Measurements from ENCODE around the gene PIGH.
"Not testable (repeated sequence)": the region's sequence is repeated elsewhere in the genome, so short reads cannot be mapped to it uniquely, and the experiment has no call there.

Gene PIGH

DNA sequence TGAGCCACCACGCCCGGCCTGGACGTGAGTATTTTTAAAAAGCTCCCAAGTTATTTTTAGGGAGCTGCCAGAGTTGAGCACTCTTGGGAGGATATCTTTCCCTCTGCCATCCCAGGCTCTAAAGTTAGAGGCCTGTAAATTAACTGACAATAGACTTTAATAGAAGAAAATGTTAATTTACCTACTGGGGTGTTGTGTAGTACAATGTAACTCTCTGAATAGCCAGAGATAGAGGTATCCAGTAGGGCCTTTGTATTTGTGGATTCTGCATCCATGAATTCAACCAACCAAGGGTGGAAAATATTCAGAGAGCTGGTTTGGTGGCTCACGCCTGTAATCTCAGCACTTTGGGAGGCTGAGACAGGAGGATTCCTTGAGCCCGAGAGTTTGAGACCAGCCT lies 7.6 kb upstream of the PIGH start:
- DNase-seq = no peak

DNA sequence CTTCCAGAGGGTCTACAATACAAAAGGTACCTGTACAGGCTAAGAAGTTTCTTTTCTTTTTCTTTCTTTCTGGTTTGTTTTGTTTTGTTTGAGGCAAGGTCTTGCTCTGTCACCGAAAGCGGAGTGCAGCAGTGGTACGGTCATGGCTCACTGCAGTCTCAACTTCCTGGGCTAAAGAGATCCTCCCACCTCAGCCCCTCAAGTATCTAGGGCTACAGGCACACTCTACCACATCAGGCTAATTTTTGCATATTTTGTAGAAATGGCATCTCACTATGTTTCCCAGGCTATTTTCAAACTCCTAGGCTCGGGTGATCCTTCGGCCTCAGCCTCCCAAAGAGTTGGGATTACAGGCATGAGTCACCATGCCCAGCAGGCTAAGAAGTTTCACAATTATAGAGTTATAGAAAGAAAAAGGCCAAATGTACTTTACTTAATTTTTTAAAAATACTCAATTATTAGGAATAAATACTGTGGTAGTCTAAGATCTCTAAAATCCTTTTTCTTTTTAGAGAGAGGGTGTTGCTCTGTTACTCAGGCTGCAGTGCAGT lies 3.0 kb upstream of the PIGH start:
- no peak for DNase-seq

GRCh38 chr14:67602076-67602475 lies 2.0 kb upstream of the PIGH start:
- DNase-seq = no peak

- DNase-seq = not testable (repeated sequence)
These were observed 500 bp upstream of the PIGH start for GRCh38 chr14:67600562-67600974.

DNA sequence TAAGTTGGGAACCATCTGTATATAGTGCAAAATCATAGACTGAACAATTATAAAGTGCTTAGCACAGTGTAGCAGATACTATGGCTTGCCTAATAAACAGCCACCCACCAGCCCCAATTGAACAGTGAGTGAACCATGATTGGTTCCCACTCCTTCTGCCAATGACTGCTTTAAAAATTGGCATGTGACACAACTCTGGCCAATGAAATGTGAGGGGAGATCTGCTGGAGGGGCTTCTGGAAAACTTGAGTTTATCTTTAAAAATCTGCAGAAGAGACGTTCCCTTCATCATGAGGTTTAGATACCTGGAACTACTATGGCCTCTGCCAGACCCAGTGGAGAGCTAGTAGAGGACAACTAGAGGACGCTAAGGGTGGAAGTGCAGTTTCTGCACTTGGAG lies 4.7 kb downstream of the PIGH start:
- no peak for DNase-seq

GRCh38 chr14:67593650-67594049 lies 6.4 kb downstream of the PIGH start:
- DNase-seq = not testable (repeated sequence)

DNA sequence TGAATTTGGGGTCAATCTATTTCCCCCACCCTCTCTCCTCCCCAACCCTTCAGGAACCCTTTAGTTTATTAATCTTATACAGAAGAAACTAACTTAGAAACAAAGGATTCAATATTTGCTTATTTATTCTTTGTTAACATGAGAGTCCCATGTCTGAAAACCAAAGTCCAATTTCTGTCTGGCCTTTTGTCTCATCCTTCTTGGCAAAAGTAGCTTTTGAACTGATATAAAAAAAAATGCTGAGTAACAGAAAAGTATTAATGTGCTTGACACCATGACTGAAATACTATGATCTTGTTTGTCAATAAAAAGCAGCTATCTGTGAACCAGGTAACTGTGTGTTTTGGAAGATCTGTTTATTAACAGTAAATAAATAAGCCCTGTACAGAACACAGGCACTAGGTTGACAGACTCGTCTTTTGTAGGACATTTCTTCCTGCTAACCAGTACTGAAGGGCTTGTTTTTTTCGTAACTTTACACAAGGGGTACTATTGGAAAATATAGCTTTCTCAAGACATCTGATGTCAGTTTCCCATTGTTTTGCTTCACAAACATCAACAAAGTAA lies 10.8 kb downstream of the PIGH start:
- no peak for DNase-seq

GRCh38 chr14:67586369-67586768 lies 13.7 kb downstream of the PIGH start:
- DNase-seq = no peak

- no peak for DNase-seq
These were observed 15.1 kb downstream of the PIGH start for GRCh38 chr14:67584978-67585377.

DNA sequence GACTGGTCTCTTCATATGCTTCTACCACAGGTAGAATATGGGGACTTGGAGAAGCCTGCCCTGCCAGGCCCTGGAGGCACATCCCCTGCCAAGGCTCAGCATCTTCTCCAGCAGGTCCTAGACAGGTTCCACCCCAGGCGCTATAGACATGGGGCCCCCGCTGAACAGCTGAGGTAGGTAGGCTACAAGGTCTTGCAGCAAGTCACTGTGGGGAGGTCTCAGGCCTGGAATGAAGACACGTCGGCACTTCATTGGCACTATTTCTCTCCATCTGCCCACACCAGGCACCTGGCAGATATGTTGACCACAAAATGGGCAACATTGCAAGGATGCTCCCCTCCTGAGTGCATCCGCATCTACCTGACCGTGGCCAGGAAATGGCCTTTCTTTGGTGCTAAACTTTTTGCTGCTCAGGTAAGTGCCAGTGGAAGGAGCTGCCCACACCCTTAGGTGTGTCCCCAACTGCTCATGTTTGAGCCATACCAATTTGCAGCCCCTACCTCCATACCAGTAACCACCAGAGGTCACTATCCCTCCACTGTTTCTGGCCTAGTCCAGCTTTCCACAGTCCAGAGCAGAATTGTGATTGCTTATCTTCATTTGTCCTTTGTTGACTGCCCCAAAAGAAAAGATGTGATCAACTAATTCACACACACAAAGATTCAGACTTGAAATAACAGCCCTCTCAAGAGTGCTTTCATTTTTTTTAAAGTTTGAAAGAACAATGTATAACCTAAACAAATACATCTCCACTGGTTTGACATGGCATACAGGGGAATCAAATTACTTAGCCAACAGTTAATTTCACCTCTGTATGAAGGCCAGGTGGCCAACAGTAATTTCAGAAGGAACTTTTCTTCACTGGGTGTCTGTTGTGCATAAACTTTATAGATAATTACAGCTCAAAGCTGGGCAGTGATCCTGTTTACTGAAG lies 16.1 kb downstream of the PIGH start:
- DNase-seq = peak; percentile 44 to 45

DNA sequence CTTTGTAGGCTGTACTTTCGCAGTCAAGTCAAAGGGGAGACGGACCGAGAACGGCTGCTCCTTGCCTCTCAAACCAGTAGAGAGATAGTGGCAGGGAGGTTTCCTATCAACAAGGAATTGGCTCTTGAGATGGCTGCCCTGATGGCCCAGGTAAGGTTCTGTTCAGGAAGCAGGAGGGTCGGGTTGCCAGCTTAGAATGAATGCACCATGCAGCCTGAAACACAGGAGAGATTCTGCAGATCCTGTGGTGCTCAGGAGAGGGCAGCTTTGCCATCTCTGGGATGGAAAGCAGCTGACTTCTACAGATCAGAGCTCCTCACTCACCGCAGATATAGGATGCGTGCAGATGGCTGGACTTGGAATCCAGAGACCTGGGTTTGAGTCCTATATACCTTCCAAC lies 18.0 kb downstream of the PIGH start:
- DNase-seq = no peak

DNA sequence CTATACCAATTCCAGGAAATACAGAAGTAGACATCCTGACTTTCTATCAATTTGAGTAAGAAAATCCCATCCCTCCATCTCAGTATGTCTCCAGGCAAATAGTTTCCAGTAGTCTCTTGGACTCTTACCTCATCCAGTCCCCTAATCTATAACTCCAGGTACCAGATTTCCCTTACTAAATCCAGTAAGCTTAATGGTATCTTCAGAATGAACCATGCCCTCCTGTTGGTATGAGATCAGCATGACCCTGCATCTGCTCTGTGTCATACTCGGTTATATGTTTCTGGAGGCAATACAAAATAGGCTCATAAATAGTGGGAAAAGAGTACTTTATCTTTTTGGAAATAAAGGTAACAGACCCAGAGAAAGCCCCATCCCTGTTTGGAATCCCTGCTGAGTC lies 18.4 kb downstream of the PIGH start:
- no peak for DNase-seq

- no peak for DNase-seq
These were observed 19.5 kb downstream of the PIGH start for GRCh38 chr14:67580336-67581171.

DNA sequence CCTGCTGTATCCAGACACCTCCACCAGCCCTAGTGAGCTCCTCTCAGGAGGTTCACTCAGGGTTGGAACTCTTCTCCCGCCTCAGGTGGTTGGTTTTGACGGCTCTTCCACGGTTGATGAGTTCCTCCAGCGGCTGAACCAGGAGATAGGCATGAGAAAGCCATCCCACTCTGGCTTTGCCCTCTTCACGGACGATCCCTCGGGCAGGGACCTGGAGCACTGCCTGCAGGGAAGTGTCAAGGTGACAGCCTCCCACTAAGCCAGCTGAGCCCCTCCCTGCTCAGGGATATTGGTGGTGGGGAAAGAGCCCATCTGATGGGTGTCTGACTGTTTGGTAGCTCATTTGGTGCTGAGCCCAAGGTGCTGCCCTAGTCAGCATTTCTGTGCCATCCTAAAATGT lies 20.4 kb downstream of the PIGH start:
- no peak for DNase-seq

GRCh38 chr14:67579040-67579439 lies 21.0 kb downstream of the PIGH start:
- no peak for DNase-seq

- DNase-seq = no peak
These were observed 21.9 kb downstream of the PIGH start for GRCh38 chr14:67577909-67578749.

DNA sequence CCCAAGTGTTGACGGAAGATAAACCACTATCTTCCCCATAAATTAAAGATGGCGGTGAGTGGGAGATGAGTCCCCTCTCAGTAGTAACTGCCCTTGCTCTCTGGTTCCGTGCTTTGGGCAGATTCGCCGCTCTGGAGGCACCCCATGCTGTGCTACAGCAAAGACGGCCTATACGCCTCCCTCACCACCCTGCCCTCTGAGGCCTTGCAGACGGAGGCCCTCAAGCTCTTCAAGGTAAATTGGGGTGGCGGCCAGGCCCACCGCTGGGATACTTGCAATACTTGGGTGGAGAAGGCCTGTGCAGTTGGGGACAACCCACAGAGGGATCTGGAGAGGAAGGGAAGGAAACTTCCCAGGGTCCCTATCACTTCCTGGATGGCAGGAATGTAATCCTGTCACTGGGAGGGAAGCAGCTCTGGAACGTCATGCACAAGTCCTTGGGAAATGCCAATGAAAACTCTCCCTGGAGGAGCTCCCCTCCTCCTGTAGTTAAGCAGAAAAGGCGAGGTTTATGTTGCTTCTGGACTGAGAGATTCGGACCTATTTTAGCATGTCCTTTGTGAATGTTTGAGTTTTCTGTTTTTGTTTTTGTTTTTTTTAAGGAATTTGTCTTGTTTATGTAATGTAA lies 22.8 kb downstream of the PIGH start:
- DNase-seq = no peak

GRCh38 chr14:67576216-67576955 lies 23.7 kb downstream of the PIGH start:
- no peak for DNase-seq

DNA sequence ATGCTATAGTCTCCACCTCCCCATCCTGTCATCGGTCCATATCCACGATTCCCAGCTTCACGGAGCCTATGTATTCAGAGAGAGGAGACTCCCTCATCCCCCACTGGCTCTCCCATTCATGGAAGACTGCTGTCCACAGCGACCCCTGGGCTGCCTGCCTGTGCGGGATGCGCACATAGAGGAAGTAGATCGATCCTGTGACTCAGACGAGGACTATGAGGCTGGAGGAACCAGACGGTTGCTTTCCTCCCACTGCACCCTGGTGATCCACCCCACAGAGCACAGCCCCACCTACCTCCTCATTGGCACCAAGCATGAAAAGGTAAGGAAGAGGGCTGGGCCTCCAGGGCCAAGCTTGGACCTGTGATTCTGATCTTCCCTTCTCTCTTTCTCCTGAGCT lies 24.4 kb downstream of the PIGH start:
- no peak for DNase-seq

- no peak for DNase-seq
These were observed 25.3 kb downstream of the PIGH start for GRCh38 chr14:67574806-67575205.

DNA sequence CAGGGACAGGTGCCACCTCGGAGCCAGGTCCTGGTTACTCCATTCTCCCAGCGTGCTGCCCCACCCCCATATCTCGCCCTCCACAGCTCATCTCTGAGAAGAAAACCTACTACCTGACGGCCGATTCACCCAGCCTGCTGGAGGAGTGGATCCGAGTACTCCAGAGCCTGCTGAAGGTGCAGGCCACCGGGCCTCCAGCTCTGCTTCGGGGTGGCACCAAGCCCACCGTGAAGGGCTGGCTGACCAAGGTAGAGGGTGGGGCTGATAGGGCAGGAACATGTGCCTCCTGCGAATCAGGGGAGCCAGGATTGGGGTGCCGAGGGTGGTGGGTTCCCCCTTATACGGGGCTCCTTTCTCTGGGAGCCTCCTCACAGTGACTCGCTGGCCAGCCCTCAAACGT lies 25.9 kb downstream of the PIGH start:
- DNase-seq = no peak
